ENCODE measurements around the gene SCUBE1.

The SCUBE1 gene

DNA sequence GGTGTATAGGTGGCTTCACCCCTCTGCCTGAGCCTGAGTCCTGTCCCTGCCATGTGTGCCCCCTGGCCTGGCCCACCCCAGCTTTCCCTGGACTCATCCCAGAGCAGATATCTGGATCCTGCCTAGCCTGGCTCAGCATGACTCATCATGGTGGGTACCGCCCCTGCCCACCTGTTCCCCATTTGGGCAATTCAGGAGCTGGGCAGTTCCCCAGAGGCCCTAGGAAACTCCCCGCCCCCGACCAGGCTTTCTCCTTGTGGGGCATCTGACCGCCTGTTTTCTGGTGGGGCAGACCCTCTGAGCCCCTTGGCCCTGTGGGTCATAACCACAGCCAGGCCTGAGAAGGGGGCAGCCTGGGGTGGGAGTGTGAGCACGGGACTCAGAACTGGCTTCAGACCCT lies 187.4 kb downstream of the SCUBE1 start:
- no peak for DNase-seq (ENCODE audit: low read depth)

- no peak for DNase-seq (ENCODE audit: low read depth)
These were observed 188.2 kb downstream of the SCUBE1 start for GRCh38 chr22:43154887-43155536.

DNA sequence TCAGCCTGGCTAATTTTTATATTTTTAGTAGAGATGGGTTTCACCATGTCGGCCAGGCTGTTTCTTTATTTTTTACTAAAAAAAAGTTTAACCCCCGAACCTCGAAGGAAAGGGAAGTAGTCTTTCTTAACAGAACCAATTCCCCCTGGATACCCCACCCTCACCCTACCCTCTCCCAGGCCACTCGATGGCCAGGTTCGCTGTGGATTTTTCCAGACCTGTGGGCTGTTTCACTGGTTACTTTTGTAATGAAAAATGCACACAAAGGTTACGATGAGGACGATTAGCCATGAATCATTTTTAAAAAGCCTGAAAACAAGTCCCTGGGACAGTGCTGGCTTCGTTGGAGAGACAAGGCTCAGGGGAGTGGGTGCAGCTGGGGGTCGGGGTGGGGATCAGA lies 189.3 kb downstream of the SCUBE1 start:
- no peak for DNase-seq (ENCODE audit: low read depth)

DNA sequence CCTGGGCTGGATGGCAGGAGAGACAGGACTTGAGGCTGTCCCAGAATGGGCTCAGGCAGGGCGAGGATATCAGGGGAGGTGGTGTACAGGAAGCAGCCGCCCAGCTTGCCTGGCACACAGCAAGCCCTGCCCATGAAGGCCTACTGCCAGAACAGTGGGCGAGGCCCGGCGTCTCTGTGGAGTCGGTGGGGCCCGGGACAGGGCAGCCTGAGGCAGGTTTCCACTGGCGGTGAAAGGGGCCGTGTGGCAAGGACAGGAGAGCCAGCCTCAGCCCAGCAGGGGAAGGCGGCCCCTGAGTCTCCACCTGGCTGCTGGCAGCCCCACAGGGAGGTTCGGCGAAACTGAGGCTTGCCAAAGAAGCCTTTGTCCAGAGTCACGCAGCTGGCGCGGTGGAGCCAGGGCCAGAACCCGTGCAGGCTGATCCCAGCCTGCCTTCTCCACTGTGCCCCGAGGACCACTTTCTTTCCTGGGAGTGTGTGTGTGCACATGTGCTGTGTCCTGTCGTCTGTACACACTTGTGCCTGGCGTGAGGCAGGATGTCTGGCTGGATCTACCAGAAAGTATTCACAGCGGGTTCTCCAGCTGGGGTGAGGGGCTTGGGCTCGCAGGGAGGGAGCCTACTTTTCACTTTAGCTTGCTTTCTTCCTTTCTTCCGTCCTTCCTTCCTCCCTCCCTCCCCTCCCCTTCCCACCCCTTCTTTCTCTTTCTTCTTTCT lies 190.7 kb downstream of the SCUBE1 start:
- peak; percentile 35 for DNase-seq (ENCODE audit: low read depth)

DNA sequence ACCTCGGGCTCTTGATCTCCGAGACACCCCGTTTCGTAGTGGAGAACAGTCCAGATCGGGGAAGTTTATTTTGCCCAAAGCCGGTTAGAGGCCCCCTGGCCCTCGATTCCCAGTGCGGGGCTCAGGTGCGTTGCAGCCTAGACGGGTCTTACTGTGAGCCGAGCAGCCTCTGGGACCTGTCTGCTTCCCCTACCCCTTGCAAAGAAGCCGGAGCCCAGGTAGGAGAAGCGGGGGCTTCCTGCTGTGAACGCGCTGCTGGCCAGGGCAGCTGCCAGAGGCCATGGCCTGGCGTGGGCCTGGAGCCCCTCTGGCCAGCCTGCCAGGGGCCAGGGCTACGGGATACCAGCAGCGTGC lies 191.2 kb downstream of the SCUBE1 start:
- DNase-seq (ENCODE audit: low read depth), result no peak

DNA sequence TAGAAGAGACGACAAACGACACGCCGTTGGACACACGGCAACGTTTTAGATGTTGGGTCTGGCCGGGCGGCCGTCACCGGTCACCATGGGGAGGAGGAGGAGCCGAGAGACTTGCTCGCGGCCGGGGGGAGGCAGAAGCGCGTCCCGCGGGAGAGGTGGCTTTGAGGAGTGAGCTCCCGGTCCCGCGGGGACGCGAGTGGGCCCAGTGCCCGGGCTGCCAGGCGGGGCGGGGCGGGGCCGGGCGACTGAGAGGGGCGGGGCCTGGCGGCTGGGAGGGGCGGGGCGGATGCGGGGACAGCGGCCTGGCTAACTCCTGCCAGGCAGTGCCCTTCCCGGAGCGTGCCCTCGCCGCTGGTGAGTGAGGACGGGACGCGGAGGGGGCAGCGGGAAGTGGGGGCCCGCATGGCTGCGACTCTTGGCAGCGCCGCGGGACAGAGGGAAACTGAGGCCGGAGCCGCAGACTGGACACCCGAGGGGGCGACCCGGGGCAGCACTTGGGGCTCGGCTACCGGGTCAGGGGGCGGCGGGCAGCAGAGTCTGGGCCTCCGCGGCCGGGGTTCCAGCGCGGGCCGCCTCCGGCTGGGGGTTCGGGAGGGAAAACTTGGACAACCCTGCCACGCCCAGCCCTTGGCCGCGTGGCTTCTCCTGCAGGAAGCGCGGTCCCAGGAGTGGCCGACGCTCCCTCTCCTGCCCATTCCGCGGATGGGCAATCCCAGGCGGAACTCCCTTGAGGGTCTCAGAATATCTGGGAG lies 191.7 kb downstream of the SCUBE1 start, which contains the start of gene TSPO:
Gene TSPO, plus strand, starts transcription at position 309 of the 752 bp plus-strand sequence. CDS start 7,680 bp downstream, outside the sequence.
- DNase-seq (ENCODE audit: low read depth), result peak; percentile 36

- DNase-seq (ENCODE audit: low read depth), result no peak
These were observed 192.4 kb downstream of the SCUBE1 start for GRCh38 chr22:43150731-43151206.

DNA sequence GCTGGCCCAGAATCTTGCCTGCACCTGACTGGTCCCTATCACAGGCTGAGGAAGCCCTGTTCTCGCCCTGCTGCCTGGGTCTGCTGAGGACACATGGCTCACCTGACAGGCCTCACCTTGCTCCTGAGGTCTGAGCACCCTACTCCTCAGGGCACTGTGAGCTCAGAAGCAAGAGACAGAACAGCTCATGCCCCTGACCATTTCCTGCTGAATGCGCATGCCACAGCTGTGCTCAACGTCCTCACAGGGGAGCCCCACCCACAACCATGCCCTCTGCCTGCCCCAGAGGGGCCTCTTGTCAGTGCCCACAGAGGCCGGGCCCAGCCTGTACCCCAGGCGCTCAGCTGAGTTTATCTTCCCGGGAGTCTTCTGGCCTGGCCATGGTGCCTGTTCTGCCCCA lies 194.6 kb downstream of the SCUBE1 start:
- no peak for DNase-seq (ENCODE audit: low read depth)

DNA sequence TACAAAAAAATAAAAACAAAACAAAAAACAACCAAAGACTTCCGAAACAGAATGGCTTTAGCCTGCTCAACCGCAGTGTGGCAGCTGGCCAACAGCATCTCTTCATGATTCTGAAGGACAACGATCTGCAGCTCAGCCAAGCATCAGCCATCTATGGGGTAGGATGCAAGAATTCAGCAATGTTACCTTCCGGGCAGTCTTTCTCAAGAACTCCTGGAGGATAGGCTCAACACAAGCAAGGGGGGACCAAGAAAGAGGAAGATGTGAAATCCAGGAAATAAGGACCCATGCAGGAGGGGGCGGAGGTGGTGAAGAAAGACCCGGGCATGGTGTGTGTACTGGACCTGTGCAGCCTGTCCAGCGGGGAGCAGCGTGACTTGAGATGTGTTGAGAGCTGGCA lies 195.4 kb downstream of the SCUBE1 start:
- DNase-seq (ENCODE audit: low read depth), result no peak

Data from stimulated activated CD8-positive, alpha-beta memory T cell treated with anti-CD3 and anti-CD28 coated beads, Interleukin-12 subunit alpha, Interleukin-12 subunit beta, amount 100 ng/mL, for 1 hour (primary cell).